NCI-H2107 treated with DMSO at 0.1 percent for 48 hours (cell line): ENCODE data around the gene TBC1D20.

Source experiments
- DNase-seq: peaks from one replicate; lab custom pipeline; 2025; ENCODE audit not compliant: unreplicated experiment; lab: John Stamatoyannopoulos, UW

TBC1D20 gene

DNA sequence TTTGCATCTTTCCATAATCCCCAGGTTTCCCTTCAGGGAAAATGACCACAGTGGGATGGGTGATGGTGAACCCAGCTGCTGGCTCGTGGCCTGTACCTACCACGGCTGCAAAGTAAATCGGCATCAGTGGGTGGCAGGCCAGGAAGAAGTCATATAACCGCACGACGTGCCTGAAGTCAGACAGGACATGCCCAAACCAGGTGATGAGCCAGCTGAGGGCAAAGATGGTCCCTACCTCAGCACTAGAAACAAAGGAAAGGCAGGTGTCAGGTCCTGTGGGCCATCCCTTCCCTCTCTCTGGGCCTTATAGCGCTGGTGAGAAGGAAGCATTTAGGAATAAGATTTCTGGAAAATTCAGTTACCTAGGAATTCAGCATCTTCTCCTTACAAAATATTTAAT lies 22.2 kb downstream of the TBC1D20 start:
- no peak for DNase-seq

DNA sequence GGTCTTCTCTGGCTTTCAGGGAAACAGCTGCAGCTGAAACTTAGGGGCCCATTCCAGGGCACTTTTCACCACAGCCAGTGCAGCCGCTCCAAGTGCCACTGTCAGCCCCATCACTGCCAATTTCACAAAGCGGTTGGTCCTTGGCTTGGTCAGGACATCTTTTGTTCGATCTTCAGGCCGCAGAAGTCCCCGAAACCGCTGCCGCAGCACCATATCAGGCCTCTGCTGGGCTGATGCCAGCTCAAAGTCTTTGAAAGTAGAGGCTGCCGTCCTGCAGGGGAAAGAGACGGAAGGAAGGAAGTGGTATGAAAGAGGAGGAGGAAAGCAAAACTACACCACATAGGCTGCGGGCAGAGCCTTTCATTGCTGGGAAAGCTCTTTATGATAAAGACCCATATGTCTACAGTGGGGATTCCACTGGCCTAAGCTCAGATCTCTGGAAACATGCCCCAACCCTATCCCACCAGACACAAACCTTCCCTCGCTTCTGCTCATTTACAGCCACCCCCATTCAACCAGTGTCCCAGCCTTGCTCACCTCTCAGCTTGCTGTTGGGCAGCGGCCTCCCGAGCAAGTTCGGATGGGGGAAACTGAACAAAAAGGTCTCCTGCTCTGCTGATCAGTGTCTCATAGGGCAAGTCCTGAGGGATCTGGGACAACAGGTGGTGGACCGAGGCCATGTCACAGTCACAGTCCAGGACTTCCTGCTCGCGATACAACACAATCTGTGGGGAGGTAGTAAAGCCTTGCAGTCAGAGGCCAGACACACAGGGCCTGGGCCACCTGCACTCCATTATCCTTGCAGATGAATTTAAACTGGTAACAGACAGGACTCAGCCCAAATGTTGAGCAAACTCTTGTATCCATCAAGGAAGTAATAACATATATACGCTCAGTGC lies 23.5 kb downstream of the TBC1D20 start:
- DNase-seq = no peak

DNA sequence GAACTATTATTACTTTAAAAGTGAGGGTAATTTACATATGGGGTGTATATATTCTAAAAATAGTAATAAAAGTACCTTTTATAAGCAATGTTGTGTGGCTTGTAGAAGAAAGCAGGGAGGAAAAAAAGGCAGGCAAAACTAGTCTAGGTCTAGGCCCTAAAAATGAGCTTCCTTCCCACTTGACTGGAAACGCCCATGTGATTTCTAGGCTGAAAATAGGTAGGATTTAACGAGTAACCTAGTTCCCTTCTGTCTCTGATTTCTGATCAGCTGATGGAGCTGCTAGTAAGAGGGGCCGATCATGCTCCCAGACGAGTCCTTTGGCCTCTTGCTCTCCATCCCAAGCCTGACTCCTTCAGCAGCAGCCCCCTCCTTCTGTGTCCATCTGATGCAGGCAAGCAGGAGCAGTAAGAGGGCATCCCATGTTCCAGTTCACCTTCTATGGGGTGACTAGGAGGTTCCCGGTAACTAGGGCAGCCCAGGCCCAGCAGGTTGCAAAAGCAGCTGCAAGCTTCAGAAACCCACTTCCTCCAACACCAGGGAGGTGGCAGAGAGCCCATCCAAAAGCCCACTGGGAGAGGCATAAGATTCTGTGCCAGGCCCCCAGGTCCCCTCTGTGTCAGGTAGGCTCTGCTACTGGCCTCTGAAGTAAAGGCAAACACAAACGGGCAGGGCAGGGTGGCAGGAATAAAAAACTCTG lies 24.4 kb downstream of the TBC1D20 start:
- DNase-seq = no peak

DNA sequence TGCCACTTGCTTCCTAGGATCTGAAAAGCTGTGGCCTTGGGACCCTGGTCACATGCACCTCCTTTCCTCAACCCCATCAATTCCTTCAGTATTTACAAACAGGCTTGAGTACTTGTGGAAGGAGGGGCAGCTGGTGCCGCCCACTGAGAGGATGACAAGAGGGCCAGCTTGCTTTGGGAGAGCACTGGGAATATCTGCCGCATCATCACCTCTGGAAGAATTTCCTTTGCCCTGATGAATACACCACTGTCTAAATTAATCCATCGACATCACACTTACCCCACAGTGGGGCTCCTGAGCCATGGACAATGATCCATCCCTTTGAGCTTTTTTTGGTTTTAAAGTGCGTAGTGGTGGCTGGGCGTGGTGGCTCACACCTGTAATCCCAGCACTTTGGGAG lies 25.9 kb downstream of the TBC1D20 start:
- no peak for DNase-seq

DNA sequence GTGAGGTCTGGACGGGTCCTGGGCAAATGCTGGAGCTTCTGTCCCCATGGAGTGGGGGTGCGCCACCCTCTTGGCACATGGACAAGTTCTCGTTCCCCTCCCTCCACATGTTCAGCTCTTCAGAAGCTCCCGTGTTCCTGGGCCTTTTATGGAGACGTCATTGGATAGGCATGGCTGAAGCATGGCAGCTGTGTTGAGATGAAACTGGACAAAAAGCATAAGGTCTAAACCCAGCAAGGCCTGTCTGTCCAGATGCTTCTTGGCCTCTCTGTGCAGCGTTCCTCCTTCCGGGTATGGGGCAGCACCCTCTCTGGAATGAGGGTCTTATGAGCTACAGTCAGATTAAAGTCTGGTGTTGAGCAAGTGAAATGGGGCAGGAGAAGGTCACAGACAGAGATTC lies 26.8 kb downstream of the TBC1D20 start:
- no peak for DNase-seq

DNA sequence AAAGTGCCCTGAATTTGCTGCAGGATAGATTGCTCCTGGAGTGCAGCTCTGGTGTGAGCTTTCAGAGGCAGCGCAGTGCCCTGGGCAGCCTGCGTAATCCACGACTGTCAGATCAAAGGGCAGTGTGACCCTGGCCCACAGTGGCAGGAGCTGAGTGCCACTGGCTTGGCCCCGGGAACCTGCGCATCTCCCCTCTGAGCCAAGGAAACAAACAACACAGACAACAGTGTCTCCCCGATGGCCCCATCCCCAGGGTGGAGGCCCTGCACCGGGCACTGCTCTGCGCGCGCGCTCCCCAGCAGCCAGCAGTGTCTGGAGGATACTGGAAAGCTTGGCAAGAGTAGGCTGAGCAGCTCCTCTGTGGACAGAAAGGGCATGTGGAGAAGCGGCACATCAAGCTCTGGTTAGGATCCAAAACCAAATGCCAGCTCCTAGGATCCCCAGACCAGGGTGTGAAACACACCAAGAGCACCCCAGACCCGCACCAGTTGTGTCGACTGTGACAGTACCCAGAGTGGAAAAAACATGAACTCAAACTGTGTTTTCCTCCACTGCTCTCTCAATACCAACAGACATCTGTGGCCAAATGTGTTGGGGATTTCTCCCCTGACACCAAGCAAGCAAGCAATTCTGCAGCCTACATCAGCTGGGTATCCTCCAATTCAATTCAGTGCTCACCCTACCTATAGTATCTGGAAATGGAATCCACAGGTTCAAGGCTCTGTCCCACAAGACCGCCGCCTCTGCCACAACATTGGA lies 27.5 kb downstream of the TBC1D20 start:
- DNase-seq = no peak

DNA sequence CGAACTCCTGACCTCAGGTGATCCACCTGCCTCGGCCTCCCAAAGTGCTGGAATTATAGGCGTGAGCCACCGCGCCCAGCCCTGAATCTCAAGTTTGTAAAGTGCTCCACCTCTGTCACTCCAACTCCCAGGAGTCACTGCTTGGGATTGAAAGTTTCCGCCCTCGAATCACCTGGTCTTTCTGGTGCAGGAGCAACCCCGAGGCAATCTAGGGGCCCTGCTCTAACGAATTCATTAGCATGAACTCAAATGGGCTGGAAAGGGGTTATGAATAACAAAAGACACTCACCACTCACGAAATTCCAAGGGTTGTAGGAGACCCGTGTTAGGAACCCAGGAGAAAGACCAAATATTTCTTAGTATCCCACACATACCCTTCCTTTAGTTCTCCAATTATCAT lies 28.1 kb downstream of the TBC1D20 start:
- DNase-seq = no peak

DNA sequence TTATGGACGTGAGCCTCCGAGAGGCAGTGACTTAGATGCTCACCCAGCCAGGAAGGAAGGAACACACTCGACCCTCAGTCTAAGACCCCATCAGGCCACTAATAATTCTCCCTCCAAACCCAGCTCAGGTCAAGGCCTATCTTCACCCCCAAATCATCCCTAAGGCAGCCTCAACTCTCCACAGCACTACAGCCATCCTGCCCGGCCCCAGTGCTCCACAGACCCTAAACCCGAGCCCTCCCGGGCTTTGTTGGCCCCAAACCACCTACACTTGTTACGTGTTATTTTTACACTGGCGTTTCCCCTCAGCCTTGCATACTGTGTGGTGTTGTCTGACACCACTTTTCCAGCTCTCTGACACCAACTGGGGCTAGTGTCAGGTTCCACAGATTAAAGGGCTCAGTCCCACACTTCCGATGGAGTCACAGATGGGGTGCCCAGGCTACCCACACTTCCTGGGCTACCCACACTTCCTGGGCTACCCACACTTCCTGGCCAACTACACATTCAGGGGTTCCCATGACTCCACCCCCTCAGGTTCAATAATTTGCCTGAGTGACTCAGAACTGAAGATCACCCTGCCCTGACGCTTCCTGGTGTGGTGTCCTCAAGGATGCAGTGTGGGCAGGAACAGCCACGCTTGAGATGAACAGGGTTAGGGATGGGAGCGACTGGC lies 28.9 kb downstream of the TBC1D20 start:
- DNase-seq = no peak

DNA sequence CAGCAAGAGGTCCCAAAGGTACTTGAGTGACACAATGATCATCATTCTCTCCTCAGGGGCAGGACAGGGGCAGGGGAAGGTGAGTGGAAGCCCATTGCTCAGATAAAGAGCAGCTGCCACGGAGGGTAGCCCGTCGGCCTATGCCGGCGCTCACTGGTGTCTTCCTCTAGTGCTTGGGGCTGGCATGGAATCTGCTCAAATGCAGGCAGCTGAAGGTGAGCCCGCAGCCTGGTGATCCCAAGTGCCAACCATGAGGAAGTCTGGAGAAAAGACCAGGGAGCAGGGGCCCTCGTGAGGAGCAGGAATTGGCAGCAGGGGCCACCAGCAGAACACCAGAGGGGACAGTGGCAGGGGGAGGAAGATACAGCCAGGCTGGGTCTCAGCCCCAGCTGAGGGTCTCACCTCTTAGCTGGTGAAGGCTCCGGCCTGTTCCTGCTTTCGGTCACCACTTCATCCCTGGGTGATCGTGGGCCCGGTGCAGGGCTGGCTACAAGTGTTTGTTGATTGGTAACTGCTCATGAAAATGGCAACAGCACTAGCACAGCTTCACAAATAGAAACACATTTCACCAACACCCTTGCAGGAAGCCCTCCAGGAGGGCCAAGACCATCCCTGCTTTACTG lies 29.5 kb downstream of the TBC1D20 start:
- DNase-seq = no peak

DNA sequence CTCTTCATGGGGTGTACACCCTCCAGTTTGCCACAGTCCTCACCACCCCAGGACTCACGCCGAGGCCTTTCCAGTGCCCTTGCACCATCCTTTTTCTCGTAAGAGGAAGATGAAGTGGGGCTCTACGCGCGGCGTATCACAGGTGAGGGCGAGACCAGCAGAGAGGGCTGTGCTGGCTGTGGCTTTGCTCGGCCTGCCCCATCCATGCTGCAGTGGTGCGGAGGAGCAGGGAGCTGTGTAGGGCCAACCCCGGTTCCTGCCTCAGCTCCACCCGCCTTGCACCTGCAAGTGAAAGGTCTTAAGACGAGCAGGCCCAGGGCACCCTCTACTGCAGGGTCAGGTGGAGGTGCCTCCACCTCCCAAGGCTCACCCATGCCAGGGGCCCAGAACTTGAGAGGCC lies 30.1 kb downstream of the TBC1D20 start:
- no peak for DNase-seq

DNA sequence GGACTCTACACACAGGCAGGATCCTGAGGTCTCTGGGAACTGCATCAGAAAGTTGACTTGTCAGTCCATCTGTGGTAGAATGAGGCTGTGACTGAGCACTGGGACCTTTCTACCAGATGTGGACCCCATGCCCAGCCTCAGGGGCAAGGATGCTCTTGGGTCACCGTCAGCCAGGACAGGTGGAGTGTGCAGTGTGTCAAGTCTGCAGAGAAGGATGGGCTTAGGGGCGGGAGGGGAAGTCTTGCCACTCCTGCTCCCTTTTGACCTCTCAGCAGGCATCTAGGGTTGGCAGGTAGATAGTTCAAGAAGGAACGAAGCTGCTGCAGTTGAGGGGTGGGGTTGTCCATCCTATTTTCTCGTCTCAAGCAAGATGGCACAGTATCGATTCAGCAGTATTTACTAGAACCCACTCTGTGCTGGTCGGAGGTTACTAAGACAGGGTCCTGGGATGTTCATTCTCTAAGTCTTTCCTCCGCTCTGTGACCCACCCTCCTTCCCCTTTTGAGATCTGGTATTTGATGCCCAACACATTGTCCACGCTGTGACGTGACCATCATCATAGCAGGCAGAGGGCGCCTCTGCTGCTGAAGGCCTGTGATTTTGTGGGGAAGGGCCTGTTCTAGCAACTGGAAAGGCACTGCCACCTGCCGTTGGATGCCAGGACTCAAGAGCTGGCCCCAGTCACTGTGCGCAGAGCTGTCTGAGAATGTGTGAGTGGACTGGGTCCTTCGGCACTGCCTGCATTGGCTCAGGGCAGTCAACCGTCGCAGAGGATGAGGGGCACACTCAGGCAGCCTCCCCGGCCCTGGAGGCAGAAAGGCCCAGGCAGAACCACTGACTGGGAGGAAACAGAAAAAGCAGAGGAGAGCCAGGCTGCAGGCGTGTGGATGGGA lies 31.1 kb downstream of the TBC1D20 start:
- peak; percentile 42 for DNase-seq

DNA sequence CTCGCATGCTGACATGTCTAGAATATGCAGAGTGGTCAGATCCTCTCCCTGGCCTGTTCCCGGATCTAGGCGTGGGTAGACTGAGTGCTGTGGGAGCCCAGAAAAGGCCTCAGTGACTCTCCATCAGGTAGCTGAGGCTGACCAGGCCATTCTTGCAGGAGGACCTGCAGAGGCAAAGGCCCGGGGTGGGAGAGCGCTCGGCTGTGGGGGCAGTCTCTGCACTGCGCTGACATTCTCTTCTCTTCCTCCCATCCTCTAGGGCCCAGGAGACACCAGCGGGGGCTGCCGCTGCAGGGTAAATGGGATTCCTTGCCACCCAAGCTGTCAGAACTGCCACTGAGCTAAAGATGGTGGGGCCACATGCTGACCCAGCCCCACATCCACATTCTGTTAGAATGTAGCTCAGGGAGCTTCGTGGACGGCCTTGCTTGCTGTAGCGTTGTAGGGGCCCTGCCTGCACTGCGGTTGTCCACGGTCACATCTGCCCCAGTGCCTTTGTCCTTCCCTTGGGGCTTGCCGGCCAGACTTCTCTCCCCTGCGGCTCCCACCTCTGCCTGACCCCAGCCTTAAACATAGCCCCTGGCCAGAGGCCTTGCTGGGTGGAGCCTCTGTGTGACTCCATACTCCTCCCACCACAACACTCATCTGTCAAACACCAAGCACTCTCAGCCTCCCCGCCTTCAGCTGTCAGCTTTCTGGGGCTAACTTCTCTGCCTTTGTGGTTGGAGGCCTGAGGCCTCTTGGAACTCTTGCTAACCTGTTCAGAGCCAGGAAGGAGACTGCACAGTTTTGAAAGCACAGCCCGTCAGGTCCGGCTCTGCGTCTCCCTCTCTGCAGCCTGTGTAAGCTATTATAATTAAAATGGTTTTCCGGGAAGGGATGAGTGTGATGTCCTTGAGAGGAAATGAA lies 32.0 kb downstream of the TBC1D20 start:
- no peak for DNase-seq

DNA sequence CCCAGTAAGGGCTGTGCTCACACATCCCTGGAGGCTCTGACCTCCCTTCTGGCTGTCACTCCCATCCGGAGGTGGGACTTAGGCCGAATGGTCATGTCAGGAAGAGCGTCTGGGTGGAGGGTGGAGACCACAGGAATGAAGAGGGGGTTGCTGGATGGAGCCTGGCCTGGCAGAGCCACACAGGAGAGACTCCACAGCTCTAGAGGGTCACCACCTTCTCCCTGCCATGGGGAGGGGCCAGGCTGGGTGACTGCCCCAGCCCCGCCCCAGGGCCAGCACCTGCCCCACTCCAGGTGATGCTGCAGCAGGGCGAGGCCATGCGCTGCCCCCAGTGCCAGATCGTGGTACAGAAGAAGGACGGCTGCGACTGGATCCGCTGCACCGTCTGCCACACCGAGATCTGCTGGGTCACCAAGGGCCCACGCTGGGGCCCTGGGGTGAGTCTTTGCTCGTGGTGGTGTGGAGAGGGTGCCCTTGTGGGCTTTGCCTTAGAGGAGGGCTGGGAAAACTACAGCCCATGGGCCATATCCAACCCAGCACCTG lies 33.6 kb downstream of the TBC1D20 start:
- no peak for DNase-seq

DNA sequence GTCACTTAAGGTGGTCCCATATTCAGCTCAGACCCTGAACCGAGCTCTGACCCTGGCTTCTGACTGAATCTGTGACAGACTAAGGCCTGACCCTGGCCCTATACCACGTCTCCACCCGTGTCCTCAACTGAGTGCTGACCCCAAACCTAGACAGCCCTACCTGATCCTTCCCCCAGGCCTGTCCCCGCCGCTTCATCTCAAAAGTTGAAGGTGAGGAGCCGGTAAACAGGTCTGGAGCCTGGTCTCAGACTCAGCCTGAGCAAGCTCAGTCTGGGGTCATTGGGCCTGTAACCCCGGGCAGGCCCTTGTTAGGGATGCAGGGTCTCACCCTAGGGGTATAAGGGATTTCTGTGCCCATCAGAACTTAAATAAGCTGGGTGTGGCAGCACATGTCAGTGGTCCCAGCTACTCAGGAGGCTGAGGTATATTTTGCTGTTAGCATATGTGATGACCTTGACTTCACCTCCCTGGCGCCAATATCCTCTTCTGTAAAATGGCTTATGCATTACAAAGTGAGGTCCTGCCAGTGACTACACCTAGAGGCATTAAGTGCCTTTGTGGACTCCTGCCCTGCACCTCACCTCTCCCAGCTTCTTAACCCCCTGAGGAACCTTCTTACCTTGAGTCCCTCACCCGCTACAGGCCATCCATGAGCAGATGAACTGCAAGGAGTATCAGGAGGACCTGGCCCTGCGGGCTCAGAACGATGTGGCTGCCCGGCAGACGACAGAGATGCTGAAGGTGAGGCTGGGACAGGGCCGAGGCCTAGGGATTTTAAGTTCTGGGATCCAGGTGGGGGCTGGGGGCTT lies 34.3 kb downstream of the TBC1D20 start:
- no peak for DNase-seq

DNA sequence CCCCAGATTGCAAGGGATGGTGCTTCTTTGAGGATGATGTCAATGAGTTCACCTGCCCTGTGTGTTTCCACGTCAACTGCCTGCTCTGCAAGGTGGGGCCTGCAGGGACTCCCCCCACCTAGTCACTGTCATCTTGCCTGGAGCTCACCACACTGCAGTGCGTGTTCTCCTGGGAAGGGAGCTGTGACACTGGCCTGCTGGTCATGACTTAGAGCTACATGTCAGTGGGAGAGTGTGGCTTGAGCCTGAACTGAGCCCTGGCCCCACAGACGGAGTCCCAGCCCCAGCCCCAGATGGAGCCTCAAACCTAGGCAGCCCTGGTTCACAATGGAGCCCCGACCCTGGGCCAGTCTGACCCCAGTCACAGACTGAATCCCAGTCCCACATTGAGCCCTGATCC lies 34.9 kb downstream of the TBC1D20 start:
- no peak for DNase-seq

DNA sequence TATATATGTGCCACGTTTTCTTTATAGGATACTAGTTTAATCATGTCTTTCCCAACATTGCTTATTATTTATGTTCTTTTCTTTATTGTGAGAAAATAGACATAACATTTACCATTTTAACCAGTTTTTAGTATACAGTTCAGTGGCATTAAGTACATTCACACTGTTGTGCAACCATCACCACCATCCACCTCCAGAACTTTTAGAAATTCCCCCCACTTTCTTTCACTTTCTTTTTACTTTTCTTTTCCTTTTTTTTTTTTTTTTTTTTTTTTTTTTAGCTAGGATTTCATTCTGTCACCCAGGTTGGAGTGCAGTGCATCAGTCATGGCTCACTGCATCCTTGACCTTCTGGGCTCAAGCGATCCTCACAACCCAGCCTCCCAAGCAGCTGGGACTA lies 35.8 kb downstream of the TBC1D20 start:
- no peak for DNase-seq

DNA sequence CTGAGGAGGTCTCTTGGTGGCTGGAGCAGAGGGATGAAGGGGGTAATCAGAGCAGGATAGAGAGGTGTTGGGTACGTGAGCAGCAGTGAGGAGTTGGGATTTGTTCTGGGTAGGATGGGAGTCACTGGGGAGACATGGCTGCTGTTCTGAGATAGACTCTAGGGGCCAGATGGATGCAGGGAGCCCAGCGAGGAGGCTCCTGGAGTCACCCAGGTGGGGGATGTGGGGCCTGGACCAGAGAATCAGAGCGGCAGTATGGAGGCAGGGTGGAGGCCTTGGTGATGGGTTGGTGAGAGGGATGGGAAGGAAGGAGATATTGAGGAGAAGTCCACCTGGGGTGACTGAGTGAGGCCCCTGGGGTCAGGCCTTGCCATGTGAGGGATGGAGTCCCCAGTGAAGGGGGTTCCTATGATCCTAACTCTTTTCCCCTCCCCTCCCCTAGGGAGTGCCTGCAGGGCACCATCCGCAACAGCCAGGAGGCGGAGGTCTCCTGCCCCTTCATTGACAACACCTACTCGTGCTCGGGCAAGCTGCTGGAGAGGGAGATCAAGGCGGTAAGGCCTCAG lies 40.6 kb downstream of the TBC1D20 start:
- DNase-seq = no peak
